Panc1 (cell line): ENCODE results near the gene LRRK1. TPM values are rescaled to one million over a fixed set of nuclear protein-coding genes. Genes with fewer than 3 reads are reported as not detected.
A peak's percentile ranks its signal among the peaks of the same experiment; 100 is the strongest.

Experiments used
- ATAC-seq: fragments of 200-7000 bp; cut with Tn5 transposase; 2 replicates; pipeline ENCODE4 v1.9.1; 2020; ENCODE audit warnings: mild to moderate bottlenecking, moderate library complexity
- BruUV-seq: library from RNA; stranded (reverse); fragments of 400-500 nt; replicated peaks from 2 replicates; lab custom pipeline; 2021; lab: Mats Ljungman, UMichigan
- CTCF ChIA-PET: fragments of 300-600 bp; sonication (Branson Sonifier 250); formaldehyde crosslinking; loops from one replicate; lab custom pipeline; 2022; ENCODE audit warnings: antibody characterized with exemption; lab: Charles Lee
- POLR2A ChIA-PET: fragments of 300-600 bp; sonication (Branson Sonifier 250); formaldehyde crosslinking; loops from one replicate; lab custom pipeline; 2022; ENCODE audit warnings: antibody characterized with exemption; lab: Charles Lee
- DNase-seq: peaks from one replicate; pipeline ENCODE4 v3.0.0-alpha.2; 2010; ENCODE audit warnings: low read depth, low spot score
- H3K27ac ChIP-seq: 2 replicates; pipeline ENCODE4 v1.5.1; 2011; ENCODE audit warnings: mild to moderate bottlenecking, low read length, inconsistent platforms
- H3K27me3 ChIP-seq: fragments of 200-500 bp; sonication (Bioruptor generic); 2 replicates; pipeline ENCODE4 v1.6.0; 2014; ENCODE audit warnings: low read length, inconsistent platforms; ENCODE audit not compliant: control insufficient read depth, insufficient read depth
- H3K36me3 ChIP-seq: fragments of 200-500 bp; sonication (Bioruptor generic); 2 replicates; pipeline ENCODE4 v1.5.1; 2014; ENCODE audit warnings: inconsistent platforms, mild to moderate bottlenecking, low read length, moderate library complexity; ENCODE audit not compliant: control insufficient read depth, insufficient read depth
- H3K4me1 ChIP-seq: 2 replicates; pipeline ENCODE4 v1.5.1; 2011; ENCODE audit warnings: inconsistent platforms, mild to moderate bottlenecking, low read length, moderate library complexity; ENCODE audit not compliant: control insufficient read depth, insufficient read depth
- H3K4me3 ChIP-seq, 2 experiments: 2 replicates each; pipeline ENCODE4 v1.5.1; 2011 to 2012; ENCODE audit warnings: low read depth in 2 of 2, low read length in 2 of 2, mild to moderate bottlenecking in 2 of 2, inconsistent platforms in 1 of 2, moderate library complexity in 1 of 2
- H3K9me3 ChIP-seq: fragments of 200-500 bp; sonication (Bioruptor generic); 2 replicates; pipeline ENCODE4 v1.5.1; 2014; ENCODE audit warnings: low read depth, mild to moderate bottlenecking, inconsistent platforms, low read length, moderate library complexity; ENCODE audit not compliant: control insufficient read depth, insufficient read depth
- CTCF ChIP-seq: fragments of 450-650 bp; IDR thresholded peaks from 2 replicates; pipeline ENCODE4 v1.5.1; 2017; ENCODE audit warnings: mild to moderate bottlenecking
- POLR2AphosphoS5 ChIP-seq: IDR thresholded peaks from 2 replicates; pipeline ENCODE4 v1.6.1; 2012; ENCODE audit warnings: mild to moderate bottlenecking, low read depth, low read length, moderate library complexity
- REST ChIP-seq, 2 experiments: IDR thresholded peaks; 2 replicates each; pipeline ENCODE4 v1.6.1; 2011 to 2012; ENCODE audit warnings: low read depth in 2 of 2, control low read depth in 1 of 2, low read length in 1 of 2, mild to moderate bottlenecking in 1 of 2, moderate library complexity in 1 of 2; ENCODE audit not compliant: insufficient read depth in 1 of 2
- SIN3A ChIP-seq: IDR thresholded peaks from 2 replicates; pipeline ENCODE4 v1.6.1; 2012; ENCODE audit warnings: low read depth, mild to moderate bottlenecking, low read length, moderate library complexity, borderline replicate concordance; ENCODE audit not compliant: insufficient read depth
- TCF7L2 ChIP-seq: IDR thresholded peaks from 2 replicates; pipeline ENCODE4 v1.6.1; 2011; ENCODE audit warnings: mild to moderate bottlenecking, low read depth, low read length, inconsistent platforms
- in situ Hi-C: cut with HindIII; loops from 2 replicates; pipeline ENCODE4 v1.10.0; 2016; ENCODE audit warnings: low sequenced_read_pairs, low pct_unique_long_range_greater_than_20kb
- intact Hi-C: fragments of 100-400 bp; cut with micrococcal nuclease; formaldehyde crosslinking; loops from one replicate; pipeline ENCODE4 v1.10.0; 2022; ENCODE audit not compliant: unreplicated experiment
- total RNA-seq: library from RNA; stranded (reverse); gene quantifications from one replicate; pipeline ENCODE4 v1.2.1, GENCODE V29; 2021; ENCODE audit not compliant: unreplicated experiment

The LRRK1 gene
- total RNA-seq, 1 experiment from 2014 or later, result 88.0 TPM

- in situ Hi-C loops, result no loop called here
- no peak for ATAC-seq
- H3K36me3 ChIP-seq, result no peaks in the 10 kb centered on the region; the same call in 1 of the 2 replicates
- TF ChIP-seq TCF7L2, result no peak
- TF ChIP-seq REST (IDR thresholded peaks at IDR 0.05; ENCODE audit: insufficient read depth in 1 of 2, low read depth in 2 of 2, low read length in 1 of 2), result no peak
- no peak for TF ChIP-seq SIN3A
- TF ChIP-seq CTCF, result no peak
- TF ChIP-seq POLR2AphosphoS5, result no peak
- H3K27me3 ChIP-seq, result no peaks in the 10 kb centered on the region
- DNase-seq, result no peak
- H3K27ac ChIP-seq, result peak overlapping the region; percentile 42; the same call in 1 of the 2 replicates
- BruUV-seq, result no TSS peak
- ChIA-PET CTCF (no interaction called here), POLR2A (no interaction called here)
- H3K4me1 ChIP-seq, result peaks cover 15% of the 10 kb centered on the region
- no peaks in the 10 kb centered on the region for H3K9me3 ChIP-seq
- intact Hi-C loops, result no loop called here
- no peak overlapping the region for H3K4me3 ChIP-seq
These were observed 54.4 kb downstream of the LRRK1 start for GRCh38 chr15:100973351-100974111.

GRCh38 chr15:100975043-100975442 is 55.9 kb downstream of the LRRK1 start:
- intact Hi-C loops (no loop called here), in situ Hi-C loops (no loop called here)
- DNase-seq (no peak), ATAC-seq (peak; percentile 66; the same call in 1 of the 2 replicates)
- TF ChIP-seq TCF7L2, result no peak
- no peak for TF ChIP-seq REST (IDR thresholded peaks at IDR 0.05; ENCODE audit: insufficient read depth in 1 of 2, low read depth in 2 of 2, low read length in 1 of 2)
- TF ChIP-seq CTCF, result no peak
- TF ChIP-seq SIN3A, result no peak
- no peak for TF ChIP-seq POLR2AphosphoS5
- no peaks in the 10 kb centered on the region for H3K27me3 ChIP-seq
- no TSS peak for BruUV-seq
- no peaks in the 10 kb centered on the region for H3K9me3 ChIP-seq
- POLR2A ChIA-PET, result no interaction called here
- peak overlapping the region; percentile 71 for H3K27ac ChIP-seq
- H3K4me1 ChIP-seq, result peaks cover 8% of the 10 kb centered on the region
- no peak overlapping the region for H3K4me3 ChIP-seq
- H3K36me3 ChIP-seq, result no peaks in the 10 kb centered on the region; the same call in 1 of the 2 replicates
- CTCF ChIA-PET, result no interaction called here
